Measurements from ENCODE around the gene DENND2D. TPM values are rescaled to one million over a fixed set of nuclear protein-coding genes. Genes with fewer than 3 reads are reported as not detected.

Gene DENND2D
- total RNA-seq, result 2.6 and 3.0 TPM in 2 replicates
- long read RNA-seq, partial matches to known transcripts, result 1 of 9 reads
- long read RNA-seq, other reads (novel, unspliced or antisense), result 1 of 9 reads

- Mint-ChIP-seq H3K27me3 (peaks cover 10% of the 10 kb centered on the region), H3K27ac (peak within 1 kb of the TSS; percentile 41), H3K9me3 (ENCODE audit: low read depth) (no peaks in the 10 kb centered on the region), H3K4me3 (ENCODE audit: low read depth) (no peak within 1 kb of the TSS), H3K36me3 (ENCODE audit: insufficient read depth) (no peaks in the 10 kb centered on the region), H3K4me1 (ENCODE audit: low read depth) (peaks cover 21% of the 10 kb centered on the region)
- TF ChIP-seq CTCF (IDR thresholded peaks at IDR 0.05; ENCODE audit: unreplicated experiment), result no peak
- DNase-seq (ENCODE audit: low spot score, unreplicated experiment), result no peak
Observed at GRCh38 chr1:111199881-111200801, at the start of gene DENND2D. TSS of gene DENND2D (minus strand) at chr1:111200646. CDS start at chr1:111200459, 187 bp downstream.

- no peak overlapping the region for H3K4me3 Mint-ChIP-seq (ENCODE audit: low read depth)
- H3K36me3 Mint-ChIP-seq (ENCODE audit: insufficient read depth), result no peaks in the 10 kb centered on the region
- peaks cover 2% of the 10 kb centered on the region for H3K4me1 Mint-ChIP-seq (ENCODE audit: low read depth)
- no peak overlapping the region for H3K27ac Mint-ChIP-seq
- H3K27me3 Mint-ChIP-seq, result peaks cover 6% of the 10 kb centered on the region
- TF ChIP-seq CTCF (IDR thresholded peaks at IDR 0.05; ENCODE audit: unreplicated experiment), result no peak
- DNase-seq (ENCODE audit: low spot score, unreplicated experiment), result no peak
- no peaks in the 10 kb centered on the region for H3K9me3 Mint-ChIP-seq (ENCODE audit: low read depth)
Observed at GRCh38 chr1:111249960-111250359, 49.5 kb upstream of the DENND2D start.

GRCh38 chr1:111247125-111247838 is 46.8 kb upstream of the DENND2D start:
- Mint-ChIP-seq H3K4me3 (ENCODE audit: low read depth) (no peak overlapping the region), H3K27ac (no peak overlapping the region), H3K36me3 (ENCODE audit: insufficient read depth) (no peaks in the 10 kb centered on the region), H3K27me3 (peaks cover 6% of the 10 kb centered on the region), H3K4me1 (ENCODE audit: low read depth) (peaks cover 2% of the 10 kb centered on the region), H3K9me3 (ENCODE audit: low read depth) (no peaks in the 10 kb centered on the region)
- no peak for DNase-seq (ENCODE audit: low spot score, unreplicated experiment)
- TF ChIP-seq CTCF (IDR thresholded peaks at IDR 0.05; ENCODE audit: unreplicated experiment), result no peak

GRCh38 chr1:111242805-111243523 is 42.5 kb upstream of the DENND2D start:
- no peak for TF ChIP-seq CTCF (IDR thresholded peaks at IDR 0.05; ENCODE audit: unreplicated experiment)
- peaks cover 3% of the 10 kb centered on the region for H3K9me3 Mint-ChIP-seq (ENCODE audit: low read depth)
- H3K27me3 Mint-ChIP-seq, result no peaks in the 10 kb centered on the region
- no peak overlapping the region for H3K4me3 Mint-ChIP-seq (ENCODE audit: low read depth)
- no peak for DNase-seq (ENCODE audit: low spot score, unreplicated experiment)
- H3K4me1 Mint-ChIP-seq (ENCODE audit: low read depth), result peaks cover 1% of the 10 kb centered on the region
- H3K27ac Mint-ChIP-seq, result no peak overlapping the region
- H3K36me3 Mint-ChIP-seq (ENCODE audit: insufficient read depth), result no peaks in the 10 kb centered on the region

GRCh38 chr1:111241797-111242196 is 41.4 kb upstream of the DENND2D start:
- peaks cover 3% of the 10 kb centered on the region for H3K9me3 Mint-ChIP-seq (ENCODE audit: low read depth)
- H3K4me1 Mint-ChIP-seq (ENCODE audit: low read depth), result peaks cover 6% of the 10 kb centered on the region
- H3K27me3 Mint-ChIP-seq, result no peaks in the 10 kb centered on the region

More at GRCh38 chr1:111241797-111242196, 41.4 kb upstream of the DENND2D start:
- Mint-ChIP-seq H3K27ac (no peak overlapping the region), H3K4me3 (ENCODE audit: low read depth) (no peak overlapping the region), H3K36me3 (ENCODE audit: insufficient read depth) (no peaks in the 10 kb centered on the region)
- DNase-seq (ENCODE audit: low spot score, unreplicated experiment), result no peak
- TF ChIP-seq CTCF (IDR thresholded peaks at IDR 0.05; ENCODE audit: unreplicated experiment), result no peak

Data from progenitor cell of endocrine pancreas (in vitro differentiated cells).